Measurements from ENCODE around the gene ARL8B. TPM values are rescaled to one million over a fixed set of nuclear protein-coding genes. Genes with fewer than 3 reads are reported as not detected.
"Not testable (repeated sequence)": the region's sequence is repeated elsewhere in the genome, so short reads cannot be mapped to it uniquely, and the experiment has no call there.

The ARL8B gene
- total and polyA plus RNA-seq, 2 experiments from 2014 or later, result 26.4 to 41.1 TPM

DNA sequence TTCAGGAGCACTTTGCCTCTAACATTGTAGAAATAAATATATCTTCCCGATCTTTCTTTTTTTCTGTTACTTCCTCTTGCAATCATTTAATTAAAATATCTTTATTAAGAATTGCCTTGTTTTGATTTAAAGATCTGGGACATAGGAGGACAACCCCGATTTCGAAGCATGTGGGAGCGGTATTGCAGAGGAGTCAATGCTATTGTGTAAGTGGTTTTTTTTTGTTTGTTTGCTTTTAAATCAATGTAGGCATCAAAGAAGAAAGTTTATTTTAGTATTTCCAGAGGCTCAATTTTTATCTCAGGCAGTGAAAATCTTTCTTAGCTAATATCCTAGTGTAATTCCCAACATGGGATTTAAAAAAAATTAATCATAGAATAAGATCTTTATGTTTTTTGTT, 49.9 kb downstream of the ARL8B start:
- Histone ChIP-seq H3K4me1 (ENCODE audit: low read depth) (no peaks in the 10 kb centered on the region), H3K4me3 (no peak overlapping the region), H3K27me3 (no peaks in the 10 kb centered on the region), H3K9me3 (ENCODE audit: low read depth) (no peaks in the 10 kb centered on the region), H3K36me3 (peaks cover 14% of the 10 kb centered on the region), H3K27ac (no peak overlapping the region)
- no peak for DNase-seq (ENCODE audit: low read depth in 1 of 2, low spot score in 1 of 2)
- TF ChIP-seq, protein P1, sequence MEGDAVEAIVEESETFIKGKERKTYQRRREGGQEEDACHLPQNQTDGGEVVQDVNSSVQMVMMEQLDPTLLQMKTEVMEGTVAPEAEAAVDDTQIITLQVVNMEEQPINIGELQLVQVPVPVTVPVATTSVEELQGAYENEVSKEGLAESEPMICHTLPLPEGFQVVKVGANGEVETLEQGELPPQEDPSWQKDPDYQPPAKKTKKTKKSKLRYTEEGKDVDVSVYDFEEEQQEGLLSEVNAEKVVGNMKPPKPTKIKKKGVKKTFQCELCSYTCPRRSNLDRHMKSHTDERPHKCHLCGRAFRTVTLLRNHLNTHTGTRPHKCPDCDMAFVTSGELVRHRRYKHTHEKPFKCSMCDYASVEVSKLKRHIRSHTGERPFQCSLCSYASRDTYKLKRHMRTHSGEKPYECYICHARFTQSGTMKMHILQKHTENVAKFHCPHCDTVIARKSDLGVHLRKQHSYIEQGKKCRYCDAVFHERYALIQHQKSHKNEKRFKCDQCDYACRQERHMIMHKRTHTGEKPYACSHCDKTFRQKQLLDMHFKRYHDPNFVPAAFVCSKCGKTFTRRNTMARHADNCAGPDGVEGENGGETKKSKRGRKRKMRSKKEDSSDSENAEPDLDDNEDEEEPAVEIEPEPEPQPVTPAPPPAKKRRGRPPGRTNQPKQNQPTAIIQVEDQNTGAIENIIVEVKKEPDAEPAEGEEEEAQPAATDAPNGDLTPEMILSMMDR (IDR thresholded peaks at IDR 0.05; ENCODE audit: low read depth, low read length), result no peak

DNA sequence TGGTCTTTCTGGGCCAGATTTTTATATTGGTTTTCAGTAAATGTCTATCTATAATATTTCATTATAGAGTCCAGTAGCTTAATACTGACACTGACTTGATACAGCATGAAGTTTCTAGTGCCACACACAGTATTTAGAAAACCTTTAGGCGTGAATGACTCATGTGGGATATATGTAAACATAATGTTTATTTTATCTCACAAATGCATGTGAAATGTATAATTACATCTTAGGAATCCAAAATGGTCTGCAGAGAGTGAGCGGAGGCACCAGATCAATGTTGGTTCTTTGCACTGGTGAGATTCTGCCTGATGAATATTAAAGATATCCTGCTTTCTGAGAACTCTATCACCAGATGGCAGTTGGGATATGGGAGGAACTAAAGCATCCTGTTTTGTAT, 56.9 kb downstream of the ARL8B start:
- not testable (repeated sequence) for DNase-seq (ENCODE audit: low read depth in 1 of 2, low spot score in 1 of 2); H3K27ac ChIP-seq; H3K4me3 ChIP-seq; H3K9me3 ChIP-seq (ENCODE audit: low read depth); H3K4me1 ChIP-seq (ENCODE audit: low read depth); H3K27me3 ChIP-seq
- peaks cover 33% of the 10 kb centered on the region for H3K36me3 ChIP-seq

DNA sequence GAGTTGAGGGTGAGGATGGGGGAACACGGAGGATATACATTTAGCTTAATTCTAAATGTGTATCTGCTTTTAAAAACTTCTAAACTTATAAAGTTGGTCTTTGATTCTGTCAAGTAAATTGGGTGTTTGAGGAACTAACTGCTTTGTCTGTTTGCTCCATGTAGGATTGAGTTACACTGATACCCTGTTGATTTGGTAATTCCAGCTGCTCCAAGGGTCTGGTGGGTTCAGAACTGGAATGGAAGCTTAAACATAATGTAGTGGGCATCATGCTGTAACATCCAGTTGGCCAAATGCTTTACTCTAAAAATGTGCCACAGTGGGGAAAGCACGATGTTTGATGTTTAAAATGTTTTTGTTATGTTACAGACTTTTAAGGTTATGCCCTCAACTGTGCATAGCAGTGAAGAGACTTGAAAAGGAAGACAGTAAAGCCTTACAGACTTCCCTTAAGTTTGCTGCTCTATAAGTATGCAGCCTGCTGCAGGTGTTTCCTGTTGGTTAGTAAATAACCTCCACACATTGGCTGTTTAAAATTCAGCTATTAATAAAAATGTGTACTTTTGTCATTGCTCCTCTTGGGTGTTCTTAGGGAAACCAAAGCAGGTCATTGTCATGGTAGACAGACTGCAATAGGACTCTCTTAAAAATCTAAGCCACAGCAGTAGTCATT, 59.5 kb downstream of the ARL8B start:
- no peaks in the 10 kb centered on the region for H3K9me3 ChIP-seq (ENCODE audit: low read depth)
- DNase-seq (ENCODE audit: low read depth in 1 of 2, low spot score in 1 of 2), result no peak

DNA sequence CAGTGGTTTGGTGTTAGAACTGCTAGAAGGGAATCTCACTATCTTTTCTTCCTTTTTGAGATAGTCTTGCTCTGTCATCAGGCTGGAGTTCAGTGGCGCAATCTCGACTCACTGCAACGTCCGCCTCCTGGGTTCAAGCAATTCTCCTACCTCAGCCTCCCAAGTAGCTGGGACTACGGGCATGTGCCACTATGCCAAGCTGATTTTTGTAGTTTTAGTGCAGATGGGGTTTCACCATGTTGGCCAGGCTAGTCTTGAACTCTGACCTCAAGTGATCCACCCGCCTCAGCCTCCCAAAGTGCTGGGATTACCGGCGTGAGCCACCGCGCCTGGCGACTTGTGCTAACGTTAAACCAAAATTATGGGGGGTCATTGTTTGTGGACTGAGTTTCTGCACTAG, 61.6 kb downstream of the ARL8B start:
- H3K9me3 ChIP-seq (ENCODE audit: low read depth); H3K27me3 ChIP-seq; H3K4me3 ChIP-seq; H3K27ac ChIP-seq; H3K4me1 ChIP-seq (ENCODE audit: low read depth); DNase-seq (ENCODE audit: low read depth in 1 of 2, low spot score in 1 of 2): not testable (repeated sequence)
- H3K36me3 ChIP-seq, result peaks cover 23% of the 10 kb centered on the region

More for the DNA sequence above, 59.5 kb downstream of the ARL8B start:
- Histone ChIP-seq H3K27ac (no peak overlapping the region), H3K36me3 (peaks cover 23% of the 10 kb centered on the region), H3K4me1 (ENCODE audit: low read depth) (peaks cover 6% of the 10 kb centered on the region), H3K27me3 (no peaks in the 10 kb centered on the region), H3K4me3 (no peak overlapping the region)
- TF ChIP-seq, protein P1 (IDR thresholded peaks at IDR 0.05; ENCODE audit: low read depth, low read length), result no peak

DNA sequence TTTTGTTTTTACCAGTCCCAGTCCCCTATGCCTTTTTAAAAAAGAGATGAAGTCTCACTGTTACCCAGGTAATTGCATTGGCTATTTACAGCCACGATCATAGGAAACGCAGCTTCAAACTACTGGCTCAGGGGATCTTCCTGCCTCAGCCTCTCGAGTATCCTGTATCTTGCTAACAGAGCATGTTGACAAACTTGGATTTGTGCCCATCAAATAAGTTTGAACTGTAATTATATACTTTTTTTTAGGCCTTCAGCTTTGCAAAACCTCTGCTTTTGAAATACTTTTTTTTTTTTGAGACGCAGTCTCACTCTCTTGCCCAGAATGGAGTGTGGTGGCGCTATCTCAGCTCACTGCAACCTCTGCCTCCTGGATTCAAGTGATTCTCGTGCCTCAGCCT, 62.4 kb downstream of the ARL8B start:
- TF ChIP-seq, protein P1 (IDR thresholded peaks at IDR 0.05; ENCODE audit: low read depth, low read length), result no peak
- no peaks in the 10 kb centered on the region for H3K9me3 ChIP-seq (ENCODE audit: low read depth)
- H3K4me1 ChIP-seq (ENCODE audit: low read depth), result peaks cover 6% of the 10 kb centered on the region
- H3K36me3 ChIP-seq, result peaks cover 17% of the 10 kb centered on the region
- H3K27me3 ChIP-seq, result peaks cover 4% of the 10 kb centered on the region
- no peak for DNase-seq (ENCODE audit: low read depth in 1 of 2, low spot score in 1 of 2)
- no peak overlapping the region for H3K4me3 ChIP-seq
- H3K27ac ChIP-seq, result no peak overlapping the region

DNA sequence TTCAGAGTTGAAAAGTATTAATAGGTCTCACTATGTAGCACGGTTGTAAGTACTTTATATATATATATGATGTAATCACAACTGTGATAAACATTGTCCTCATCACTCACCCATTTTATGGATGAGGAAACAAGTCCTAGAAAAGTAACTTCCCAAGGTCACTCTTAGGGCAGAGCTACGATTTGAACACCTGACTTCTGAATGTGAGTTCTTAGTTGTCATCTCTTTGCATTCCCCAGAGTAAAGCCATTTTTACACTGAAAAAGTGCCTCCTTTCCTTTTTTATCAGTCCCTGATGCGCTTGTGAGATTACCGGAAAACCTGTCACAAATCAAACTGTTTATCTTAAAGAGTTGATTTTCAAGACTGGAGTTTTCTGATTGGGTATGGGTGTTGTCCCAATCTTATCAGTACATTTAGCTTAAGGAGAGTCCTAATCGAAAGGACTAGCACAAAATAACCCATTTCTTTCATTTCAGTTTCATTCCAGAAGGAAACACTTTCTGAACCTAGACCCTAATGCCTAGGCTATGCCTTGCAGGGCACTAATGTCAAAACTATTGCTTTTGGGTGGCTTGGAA, 63.1 kb downstream of the ARL8B start:
- H3K27ac ChIP-seq, result peak overlapping the region; percentile 49
- H3K4me1 ChIP-seq (ENCODE audit: low read depth), result peaks cover 13% of the 10 kb centered on the region
- TF ChIP-seq, protein P1 (IDR thresholded peaks at IDR 0.05; ENCODE audit: low read depth, low read length), result no peak
- no peak for DNase-seq (ENCODE audit: low read depth in 1 of 2, low spot score in 1 of 2)
- peaks cover 4% of the 10 kb centered on the region for H3K27me3 ChIP-seq
- H3K36me3 ChIP-seq, result peaks cover 13% of the 10 kb centered on the region
- H3K9me3 ChIP-seq (ENCODE audit: low read depth), result no peaks in the 10 kb centered on the region
- H3K4me3 ChIP-seq, result no peak overlapping the region

Data from cardiac muscle cell (in vitro differentiated cells and primary cell).